ENCODE data around the gene CPLX4.

DNA sequence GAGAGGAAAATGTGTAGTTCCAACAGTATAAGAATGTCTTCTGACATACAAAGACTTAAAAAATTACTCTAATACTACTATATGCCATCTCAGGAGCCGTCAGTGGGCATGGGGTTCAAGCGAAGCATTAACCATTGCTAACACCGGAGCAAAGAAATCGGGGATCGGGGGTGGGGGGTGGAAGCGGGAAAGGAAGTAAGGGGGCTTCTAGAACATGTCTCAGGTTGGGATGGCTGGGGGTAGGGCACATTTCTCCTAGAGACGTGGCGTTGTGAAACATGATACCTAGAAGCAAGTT, 39.9 kb upstream of the CPLX4 start:
- no peak for TF ChIP-seq ZBTB1 (tag by site-specific recombination; IDR thresholded peaks at IDR 0.05)
- TF ChIP-seq, protein P1, sequence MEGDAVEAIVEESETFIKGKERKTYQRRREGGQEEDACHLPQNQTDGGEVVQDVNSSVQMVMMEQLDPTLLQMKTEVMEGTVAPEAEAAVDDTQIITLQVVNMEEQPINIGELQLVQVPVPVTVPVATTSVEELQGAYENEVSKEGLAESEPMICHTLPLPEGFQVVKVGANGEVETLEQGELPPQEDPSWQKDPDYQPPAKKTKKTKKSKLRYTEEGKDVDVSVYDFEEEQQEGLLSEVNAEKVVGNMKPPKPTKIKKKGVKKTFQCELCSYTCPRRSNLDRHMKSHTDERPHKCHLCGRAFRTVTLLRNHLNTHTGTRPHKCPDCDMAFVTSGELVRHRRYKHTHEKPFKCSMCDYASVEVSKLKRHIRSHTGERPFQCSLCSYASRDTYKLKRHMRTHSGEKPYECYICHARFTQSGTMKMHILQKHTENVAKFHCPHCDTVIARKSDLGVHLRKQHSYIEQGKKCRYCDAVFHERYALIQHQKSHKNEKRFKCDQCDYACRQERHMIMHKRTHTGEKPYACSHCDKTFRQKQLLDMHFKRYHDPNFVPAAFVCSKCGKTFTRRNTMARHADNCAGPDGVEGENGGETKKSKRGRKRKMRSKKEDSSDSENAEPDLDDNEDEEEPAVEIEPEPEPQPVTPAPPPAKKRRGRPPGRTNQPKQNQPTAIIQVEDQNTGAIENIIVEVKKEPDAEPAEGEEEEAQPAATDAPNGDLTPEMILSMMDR (tag by site-specific recombination; IDR thresholded peaks at IDR 0.05): no peak
- no peak for TF ChIP-seq SALL2 (tag by site-specific recombination; IDR thresholded peaks at IDR 0.05; ENCODE audit: borderline replicate concordance)
- TF ChIP-seq ZNF24 (tag by site-specific recombination; IDR thresholded peaks at IDR 0.05): no peak
- TF ChIP-seq, protein P2, sequence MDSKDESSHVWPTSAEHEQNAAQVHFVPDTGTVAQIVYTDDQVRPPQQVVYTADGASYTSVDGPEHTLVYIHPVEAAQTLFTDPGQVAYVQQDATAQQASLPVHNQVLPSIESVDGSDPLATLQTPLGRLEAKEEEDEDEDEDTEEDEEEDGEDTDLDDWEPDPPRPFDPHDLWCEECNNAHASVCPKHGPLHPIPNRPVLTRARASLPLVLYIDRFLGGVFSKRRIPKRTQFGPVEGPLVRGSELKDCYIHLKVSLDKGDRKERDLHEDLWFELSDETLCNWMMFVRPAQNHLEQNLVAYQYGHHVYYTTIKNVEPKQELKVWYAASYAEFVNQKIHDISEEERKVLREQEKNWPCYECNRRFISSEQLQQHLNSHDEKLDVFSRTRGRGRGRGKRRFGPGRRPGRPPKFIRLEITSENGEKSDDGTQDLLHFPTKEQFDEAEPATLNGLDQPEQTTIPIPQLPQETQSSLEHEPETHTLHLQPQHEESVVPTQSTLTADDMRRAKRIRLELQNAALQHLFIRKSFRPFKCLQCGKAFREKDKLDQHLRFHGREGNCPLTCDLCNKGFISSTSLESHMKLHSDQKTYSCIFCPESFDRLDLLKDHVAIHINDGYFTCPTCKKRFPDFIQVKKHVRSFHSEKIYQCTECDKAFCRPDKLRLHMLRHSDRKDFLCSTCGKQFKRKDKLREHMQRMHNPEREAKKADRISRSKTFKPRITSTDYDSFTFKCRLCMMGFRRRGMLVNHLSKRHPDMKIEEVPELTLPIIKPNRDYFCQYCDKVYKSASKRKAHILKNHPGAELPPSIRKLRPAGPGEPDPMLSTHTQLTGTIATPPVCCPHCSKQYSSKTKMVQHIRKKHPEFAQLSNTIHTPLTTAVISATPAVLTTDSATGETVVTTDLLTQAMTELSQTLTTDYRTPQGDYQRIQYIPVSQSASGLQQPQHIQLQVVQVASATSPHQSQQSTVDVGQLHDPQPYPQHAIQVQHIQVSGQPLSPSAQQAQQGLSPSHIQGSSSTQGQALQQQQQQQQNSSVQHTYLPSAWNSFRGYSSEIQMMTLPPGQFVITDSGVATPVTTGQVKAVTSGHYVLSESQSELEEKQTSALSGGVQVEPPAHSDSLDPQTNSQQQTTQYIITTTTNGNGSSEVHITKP (tag by site-specific recombination; IDR thresholded peaks at IDR 0.05): no peak
- TF ChIP-seq ZNF623 (tag by site-specific recombination; IDR thresholded peaks at IDR 0.05): no peak
- TF ChIP-seq SP7 (tag by site-specific recombination; IDR thresholded peaks at IDR 0.05): no peak
- TF ChIP-seq ZBTB20 (tag by site-specific recombination; IDR thresholded peaks at IDR 0.05): no peak
- TF ChIP-seq ZNF324 (tag by site-specific recombination; IDR thresholded peaks at IDR 0.05): no peak
- no peak for TF ChIP-seq ZNF660 (tag by site-specific recombination; IDR thresholded peaks at IDR 0.05)
- TF ChIP-seq MYNN (tag by site-specific recombination; IDR thresholded peaks at IDR 0.05; ENCODE audit: borderline replicate concordance): no peak
- no peak for TF ChIP-seq ZBTB7A (tag by site-specific recombination; IDR thresholded peaks at IDR 0.05; ENCODE audit: low read depth)
- no peak for TF ChIP-seq ZNF112 (tag by site-specific recombination; IDR thresholded peaks at IDR 0.05)
- TF ChIP-seq ZBTB8A (tag by site-specific recombination; IDR thresholded peaks at IDR 0.05): no peak
